ENCODE data around the gene ZNRF1. TPM values are rescaled to one million over a fixed set of nuclear protein-coding genes. Genes with fewer than 3 reads are reported as not detected.

Gene ZNRF1
- total and polyA plus RNA-seq, 2 of the 13 experiments (the other 11 are each of a cell fraction or from before 2014, with no cell fraction given), result 43.9 to 58.7 TPM

GRCh38 chr16:75053791-75054555 is 55.1 kb downstream of the ZNRF1 start (continued):
- TF ChIP-seq U2AF2 (IDR thresholded peaks at IDR 0.05; ENCODE audit: low read depth, low read length) (no peak), ZNF7 (CRISPR knock-in tag; IDR thresholded peaks at IDR 0.05) (no peak), ZNF230 (CRISPR knock-in tag; IDR thresholded peaks at IDR 0.05) (no peak), ZNF17 (CRISPR knock-in tag; IDR thresholded peaks at IDR 0.05) (no peak), ZBTB1 (CRISPR knock-in tag; IDR thresholded peaks at IDR 0.05; ENCODE audit: borderline replicate concordance) (no peak), HDAC6 (IDR thresholded peaks at IDR 0.05; ENCODE audit: low read depth, low read length) (no peak), DPF2 (CRISPR knock-in tag; IDR thresholded peaks at IDR 0.05; ENCODE audit: borderline replicate concordance, low read depth) (no peak), ZUFSP (CRISPR knock-in tag; IDR thresholded peaks at IDR 0.05; ENCODE audit: borderline replicate concordance) (no peak), TEF (CRISPR knock-in tag; IDR thresholded peaks at IDR 0.05) (no peak), KMT2B (CRISPR knock-in tag; IDR thresholded peaks at IDR 0.05) (0 out of 2 replicates have a peak, but pooled peaks have one; percentile 50), ZNF496 (CRISPR knock-in tag; IDR thresholded peaks at IDR 0.05; ENCODE audit: insufficient replicate concordance) (no peak), PBX3 (CRISPR knock-in tag; IDR thresholded peaks at IDR 0.05; ENCODE audit: borderline replicate concordance) (no peak), ZNF12 (CRISPR knock-in tag; IDR thresholded peaks at IDR 0.05) (no peak; the same call in 1 of the 2 replicates), KDM4B (CRISPR knock-in tag; IDR thresholded peaks at IDR 0.05) (no peak), HNF4A (CRISPR knock-in tag; IDR thresholded peaks at IDR 0.05) (peak; percentile 92), NCOR1 (IDR thresholded peaks at IDR 0.05; ENCODE audit: borderline replicate concordance, low read length) (peak; percentile 71), SALL2 (CRISPR knock-in tag; IDR thresholded peaks at IDR 0.05) (peak; percentile 78; the same call in 1 of the 2 replicates), HOXA7 (CRISPR knock-in tag; IDR thresholded peaks at IDR 0.05) (no peak), ZNF234 (CRISPR knock-in tag; conservative IDR thresholded peaks at IDR 0.05) (no peak), ZNF451 (CRISPR knock-in tag; IDR thresholded peaks at IDR 0.05) (no peak), ATF2 (CRISPR knock-in tag; IDR thresholded peaks at IDR 0.05) (no peak), DZIP1 (CRISPR knock-in tag; IDR thresholded peaks at IDR 0.05) (no peak), ZNF530 (CRISPR knock-in tag; IDR thresholded peaks at IDR 0.05; ENCODE audit: low read depth) (no peak)

Data from HepG2 (cell line).